ENCODE results near the gene ASZ1.
"Not testable (repeated sequence)": the region's sequence is repeated elsewhere in the genome, so short reads cannot be mapped to it uniquely, and the experiment has no call there.

Gene ASZ1

GRCh38 chr7:117427258-117427701 is at the start of gene ASZ1:
Gene ASZ1 (minus strand): TSS chr7:117427493. CDS start chr7:117427460, 33 bp downstream.
- DNase-seq (ENCODE audit: low read depth in 4 of 4, low spot score in 1 of 4), result no peak

GRCh38 chr7:117476557-117477215 is 49.4 kb upstream of the ASZ1 start:
- DNase-seq (ENCODE audit: low read depth in 4 of 4, low spot score in 1 of 4), result no peak

GRCh38 chr7:117472335-117472734 is 45.0 kb upstream of the ASZ1 start:
- no peak for DNase-seq (ENCODE audit: low read depth in 4 of 4, low spot score in 1 of 4)

GRCh38 chr7:117470777-117471176 is 43.5 kb upstream of the ASZ1 start:
- no peak for DNase-seq (ENCODE audit: low read depth in 4 of 4, low spot score in 1 of 4)

GRCh38 chr7:117468174-117468573 is 40.9 kb upstream of the ASZ1 start:
- no peak for DNase-seq (ENCODE audit: low read depth in 4 of 4, low spot score in 1 of 4)

- not testable (repeated sequence) for DNase-seq (ENCODE audit: low read depth in 4 of 4, low spot score in 1 of 4)
Observed at GRCh38 chr7:117460815-117461214, 33.5 kb upstream of the ASZ1 start.

GRCh38 chr7:117459735-117460134 is 32.4 kb upstream of the ASZ1 start:
- DNase-seq (ENCODE audit: low read depth in 4 of 4, low spot score in 1 of 4), result no peak

GRCh38 chr7:117458977-117459583 is 31.8 kb upstream of the ASZ1 start:
- DNase-seq (ENCODE audit: low read depth in 4 of 4, low spot score in 1 of 4), result no peak

GRCh38 chr7:117448655-117449054 is 21.4 kb upstream of the ASZ1 start:
- no peak for DNase-seq (ENCODE audit: low read depth in 4 of 4, low spot score in 1 of 4)

- no peak for DNase-seq (ENCODE audit: low read depth in 4 of 4, low spot score in 1 of 4)
Observed at GRCh38 chr7:117446220-117446815, 19.0 kb upstream of the ASZ1 start.

- DNase-seq (ENCODE audit: low read depth in 4 of 4, low spot score in 1 of 4), result no peak
Observed at GRCh38 chr7:117445206-117445605, 17.9 kb upstream of the ASZ1 start.

- DNase-seq (ENCODE audit: low read depth in 4 of 4, low spot score in 1 of 4), result no peak
Observed at GRCh38 chr7:117444646-117445045, 17.4 kb upstream of the ASZ1 start.

- no peak for DNase-seq (ENCODE audit: low read depth in 4 of 4, low spot score in 1 of 4)
Observed at GRCh38 chr7:117435475-117436043, 8.3 kb upstream of the ASZ1 start.

GRCh38 chr7:117424090-117424829 is 3.0 kb downstream of the ASZ1 start:
- no peak for DNase-seq (ENCODE audit: low read depth in 4 of 4, low spot score in 1 of 4)

- not testable (repeated sequence) for DNase-seq (ENCODE audit: low read depth in 4 of 4, low spot score in 1 of 4)
Observed at GRCh38 chr7:117414591-117414990, 12.7 kb downstream of the ASZ1 start.

GRCh38 chr7:117412946-117413559 is 14.2 kb downstream of the ASZ1 start:
- DNase-seq (ENCODE audit: low read depth in 4 of 4, low spot score in 1 of 4), result no peak

GRCh38 chr7:117412390-117412789 is 14.9 kb downstream of the ASZ1 start:
- DNase-seq (ENCODE audit: low read depth in 4 of 4, low spot score in 1 of 4), result no peak

- DNase-seq (ENCODE audit: low read depth in 4 of 4, low spot score in 1 of 4), result no peak
Observed at GRCh38 chr7:117411539-117411938, 15.8 kb downstream of the ASZ1 start.

GRCh38 chr7:117408831-117409230 is 18.5 kb downstream of the ASZ1 start:
- DNase-seq (ENCODE audit: low read depth in 4 of 4, low spot score in 1 of 4), result no peak

- no peak for DNase-seq (ENCODE audit: low read depth in 4 of 4, low spot score in 1 of 4)
Observed at GRCh38 chr7:117405519-117405918, 21.8 kb downstream of the ASZ1 start.

- DNase-seq (ENCODE audit: low read depth in 4 of 4, low spot score in 1 of 4), result no peak
Observed at GRCh38 chr7:117403737-117404136, 23.6 kb downstream of the ASZ1 start.

Data from stimulated activated CD4-positive, alpha-beta T cell treated with anti-CD3 and anti-CD28 coated beads, Interleukin-1b, Interleukin-23, amount 100 ng/mL, for 24 hours (primary cell).